Mesendoderm (in vitro differentiated cells): ENCODE measurements around the gene PARP8.

Experiments
- DNase-seq: peaks from one replicate; pipeline ENCODE4 v3.0.0; 2013
- H2AK5ac ChIP-seq: 2 replicates; pipeline ENCODE4 v1.6.1; 2013; ENCODE audit warnings: low read length, inconsistent platforms
- H2BK120ac ChIP-seq: 2 replicates; pipeline ENCODE4 v1.6.1; 2013; ENCODE audit warnings: low read depth, mild to moderate bottlenecking, low read length, moderate library complexity, mixed read lengths
- H2BK15ac ChIP-seq: replicated peaks from 2 replicates; pipeline ENCODE4 v1.6.1; 2013; ENCODE audit warnings: low read depth, mild to moderate bottlenecking, moderate library complexity
- H2BK5ac ChIP-seq: 2 replicates; pipeline ENCODE4 v1.6.1; 2013; ENCODE audit warnings: low read length, inconsistent platforms
- H3K18ac ChIP-seq: 2 replicates; pipeline ENCODE4 v1.6.1; 2013; ENCODE audit warnings: mild to moderate bottlenecking, low read length, mixed read lengths
- H3K23ac ChIP-seq: one replicate; pipeline ENCODE4 v1.6.1; 2013; ENCODE audit warnings: low read length
- H3K27ac ChIP-seq: 2 replicates; pipeline ENCODE4 v1.5.1; 2013; ENCODE audit warnings: low read depth, mild to moderate bottlenecking, inconsistent platforms, low read length, moderate library complexity
- H3K27me3 ChIP-seq: 2 replicates; pipeline ENCODE4 v1.6.1; 2013; ENCODE audit warnings: low read length, control low read depth, mild to moderate bottlenecking, inconsistent platforms; ENCODE audit not compliant: insufficient read depth, poor library complexity
- H3K36me3 ChIP-seq: 2 replicates; pipeline ENCODE4 v1.6.1; 2013; ENCODE audit warnings: low read length, inconsistent platforms; ENCODE audit not compliant: control insufficient read depth, insufficient read depth
- H3K4ac ChIP-seq: one replicate; pipeline ENCODE4 v1.6.1; 2013; ENCODE audit warnings: low read depth, mild to moderate bottlenecking, low read length, moderate library complexity
- H3K4me1 ChIP-seq: 2 replicates; pipeline ENCODE4 v1.6.1; 2013; ENCODE audit warnings: low read depth, low read length, inconsistent platforms; ENCODE audit not compliant: control insufficient read depth
- H3K4me2 ChIP-seq: 2 replicates; pipeline ENCODE4 v1.6.1; 2013; ENCODE audit warnings: low read length
- H3K4me3 ChIP-seq: 2 replicates; pipeline ENCODE4 v1.5.1; 2013; ENCODE audit warnings: mild to moderate bottlenecking, low read length
- H3K56ac ChIP-seq: one replicate; pipeline ENCODE4 v1.6.1; 2013; ENCODE audit warnings: low read length
- H3K79me1 ChIP-seq: 2 replicates; pipeline ENCODE4 v1.6.1; 2013; ENCODE audit warnings: low read length, inconsistent platforms
- H3K79me2 ChIP-seq: 2 replicates; pipeline ENCODE4 v1.6.1; 2013; ENCODE audit warnings: mild to moderate bottlenecking, low read length; ENCODE audit not compliant: control insufficient read depth, insufficient read depth
- H3K9ac ChIP-seq: 2 replicates; pipeline ENCODE4 v1.6.1; 2013; ENCODE audit warnings: low read length, inconsistent platforms
- H4K5ac ChIP-seq: one replicate; pipeline ENCODE4 v1.6.1; 2013; ENCODE audit warnings: low read length
- H4K8ac ChIP-seq: one replicate; pipeline ENCODE4 v1.6.1; 2013; ENCODE audit warnings: low read depth, mild to moderate bottlenecking, control low read depth, low read length, moderate library complexity
- WGBS: extraction: QIAGEN DNeasy Blood & Tissue Kit; methylation state at CpG from one replicate; pipeline ENCODE4 v1.1.7; 2013; ENCODE audit warnings: low lambda C conversion rate, missing lambda C conversion rate; ENCODE audit not compliant: insufficient coverage; ENCODE audit errors: extremely low coverage; 5-methylcytosine and 5-hydroxymethylcytosine counted together

Gene PARP8

DNA sequence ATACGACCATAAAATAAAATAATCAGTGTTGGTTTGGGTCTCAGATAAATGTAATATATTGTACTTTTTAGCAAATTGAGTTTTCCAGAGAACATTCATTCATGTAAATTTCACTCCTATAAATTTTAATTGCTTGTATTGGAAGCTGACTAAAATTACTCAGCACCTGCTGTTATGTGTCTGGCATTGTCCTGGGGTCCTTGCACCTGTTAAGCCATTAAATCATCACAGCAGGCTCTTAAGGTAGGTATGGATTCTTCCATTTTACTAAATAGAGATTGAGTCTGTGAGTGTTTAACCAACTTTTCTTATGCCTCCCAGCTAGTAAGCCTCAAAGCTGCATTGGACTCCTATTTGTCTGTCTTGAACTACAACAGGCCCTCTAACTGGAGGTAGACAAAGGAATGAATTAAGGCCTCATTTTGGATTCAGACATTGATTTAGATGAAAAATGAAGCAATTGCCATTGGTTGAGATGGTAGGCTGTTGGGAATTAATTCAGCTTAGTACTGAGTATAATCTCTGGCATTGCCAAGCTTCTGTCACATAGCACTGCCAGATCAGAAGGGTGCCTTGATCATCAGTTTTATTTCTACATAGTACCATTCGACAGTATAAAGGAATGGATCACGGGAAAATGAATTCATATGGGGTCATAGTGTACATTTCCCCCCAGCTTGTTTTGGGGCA is 78.9 kb downstream of the PARP8 start:
- H2BK15ac ChIP-seq = no peak overlapping the region
- no peak for DNase-seq
- WGBS = no CpG with 5 or more reads among the region's 3 CpGs

DNA sequence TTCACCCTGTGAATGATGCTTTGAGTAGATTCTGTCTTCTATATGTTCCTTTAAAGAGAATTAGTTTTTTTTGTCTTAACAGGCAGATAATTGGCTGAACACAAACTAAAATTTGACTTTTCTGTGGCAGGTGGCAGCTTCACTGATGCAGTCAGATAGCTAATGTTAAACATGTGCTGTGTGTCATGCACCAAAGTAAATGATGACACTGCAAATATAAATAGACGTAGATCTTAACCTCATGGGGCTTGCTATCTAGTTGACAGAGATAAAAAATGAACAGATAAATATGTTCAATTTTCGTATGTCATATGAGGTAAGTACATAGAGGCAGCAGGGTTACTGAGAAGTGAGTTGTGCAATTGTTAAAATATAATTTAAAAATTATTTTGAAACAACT is 82.7 kb downstream of the PARP8 start:
- H3K23ac ChIP-seq = no peak overlapping the region
- H3K18ac ChIP-seq = no peak overlapping the region
- no peak overlapping the region for H3K4ac ChIP-seq
- no CpG with 5 or more reads among the region's 2 CpGs for WGBS
- peaks cover 6% of the 10 kb centered on the region for H3K79me2 ChIP-seq
- no peak overlapping the region for H3K56ac ChIP-seq
- no peak overlapping the region for H2BK5ac ChIP-seq
- H3K4me2 ChIP-seq = no peak overlapping the region
- H3K4me3 ChIP-seq = no peak overlapping the region
- H3K27ac ChIP-seq = no peak overlapping the region
- H4K8ac ChIP-seq = no peak overlapping the region
- no peak for DNase-seq
- no peak overlapping the region for H4K5ac ChIP-seq
- no peak overlapping the region for H2BK120ac ChIP-seq
- H3K9ac ChIP-seq = no peak overlapping the region
- no peak overlapping the region for H2BK15ac ChIP-seq
- no peak overlapping the region for H2AK5ac ChIP-seq
- H3K79me1 ChIP-seq = peaks cover 2% of the 10 kb centered on the region
- no peaks in the 10 kb centered on the region for H3K27me3 ChIP-seq
- no peaks in the 10 kb centered on the region for H3K4me1 ChIP-seq
- no peaks in the 10 kb centered on the region for H3K36me3 ChIP-seq

More for the DNA sequence above, 78.9 kb downstream of the PARP8 start:
- Histone ChIP-seq H3K79me2 (peaks cover 16% of the 10 kb centered on the region), H3K4me1 (peaks cover 5% of the 10 kb centered on the region), H3K9ac (no peak overlapping the region), H2BK5ac (no peak overlapping the region), H4K8ac (no peak overlapping the region), H2AK5ac (no peak overlapping the region), H3K18ac (no peak overlapping the region), H3K23ac (no peak overlapping the region), H3K27ac (no peak overlapping the region), H3K79me1 (peaks cover 4% of the 10 kb centered on the region), H3K56ac (no peak overlapping the region), H3K27me3 (no peaks in the 10 kb centered on the region), H4K5ac (no peak overlapping the region), H3K36me3 (no peaks in the 10 kb centered on the region), H3K4me3 (no peak overlapping the region), H3K4me2 (no peak overlapping the region), H3K4ac (no peak overlapping the region), H2BK120ac (no peak overlapping the region)

DNA sequence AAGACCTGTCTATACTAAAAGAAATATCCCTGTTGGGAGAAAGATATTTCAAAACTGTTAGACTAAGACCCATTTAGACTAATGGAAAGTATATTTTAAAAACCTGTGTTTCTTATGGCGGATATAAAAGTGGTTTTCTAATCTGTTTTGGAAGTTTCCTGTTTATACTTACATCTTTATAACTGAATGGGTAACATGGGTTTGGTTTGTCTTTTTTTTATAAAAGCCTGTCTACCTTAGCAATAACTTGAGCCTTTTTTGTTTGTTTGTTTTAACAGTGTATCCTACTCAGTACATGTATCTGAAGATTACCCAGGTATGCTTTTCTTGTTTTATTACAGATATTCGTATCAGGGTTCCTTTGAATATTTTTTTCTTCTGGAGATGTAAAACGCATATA is 83.4 kb downstream of the PARP8 start:
- H3K27me3 ChIP-seq = no peaks in the 10 kb centered on the region
- no peak overlapping the region for H3K27ac ChIP-seq
- no peak overlapping the region for H2BK120ac ChIP-seq
- no peaks in the 10 kb centered on the region for H3K36me3 ChIP-seq
- H2BK15ac ChIP-seq = no peak overlapping the region
- H2AK5ac ChIP-seq = no peak overlapping the region
- no peak overlapping the region for H3K4me2 ChIP-seq
- no peak for DNase-seq
- H3K4ac ChIP-seq = no peak overlapping the region
- peaks cover 2% of the 10 kb centered on the region for H3K79me1 ChIP-seq
- H3K79me2 ChIP-seq = peaks cover 6% of the 10 kb centered on the region
- WGBS = no CpG with 5 or more reads among the region's 3 CpGs
- H4K8ac ChIP-seq = no peak overlapping the region
- H4K5ac ChIP-seq = no peak overlapping the region
- H3K23ac ChIP-seq = no peak overlapping the region
- no peak overlapping the region for H3K18ac ChIP-seq
- no peaks in the 10 kb centered on the region for H3K4me1 ChIP-seq
- H3K9ac ChIP-seq = no peak overlapping the region
- no peak overlapping the region for H3K56ac ChIP-seq
- no peak overlapping the region for H2BK5ac ChIP-seq
- H3K4me3 ChIP-seq = no peak overlapping the region

DNA sequence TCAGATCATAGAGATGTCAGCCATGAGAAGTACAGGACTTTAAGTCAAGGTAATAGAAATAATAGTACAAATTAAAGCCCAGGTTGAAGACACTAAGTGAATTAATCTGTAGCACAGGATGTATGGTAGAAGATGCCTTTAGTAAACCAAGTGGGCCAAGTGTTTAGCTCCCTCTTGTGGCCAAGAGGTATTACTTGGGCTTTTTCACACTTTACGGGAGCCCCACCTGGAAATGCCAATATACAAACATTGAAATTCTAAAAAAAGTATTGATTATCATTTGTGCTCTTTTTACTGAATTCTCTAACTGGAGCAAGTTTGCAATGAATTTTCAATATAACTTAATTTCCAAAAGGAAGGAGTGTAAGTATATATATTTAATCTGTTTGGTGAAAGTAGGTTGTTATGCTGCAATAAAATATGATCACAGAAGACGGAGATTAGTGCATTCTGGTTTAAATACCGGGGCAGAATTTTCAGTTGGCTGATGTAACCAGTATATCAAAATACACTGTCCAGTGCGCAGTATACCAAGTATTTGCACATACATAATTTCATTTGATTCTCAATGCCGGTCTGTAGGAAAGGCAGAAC is 84.7 kb downstream of the PARP8 start:
- no CpG with 5 or more reads among the region's 5 CpGs for WGBS
- peaks cover 2% of the 10 kb centered on the region for H3K79me2 ChIP-seq
- peak; percentile 74 for DNase-seq
- H3K4me1 ChIP-seq = no peaks in the 10 kb centered on the region
- no peak overlapping the region for H3K23ac ChIP-seq
- H3K18ac ChIP-seq = no peak overlapping the region
- H3K79me1 ChIP-seq = no peaks in the 10 kb centered on the region
- H3K4ac ChIP-seq = no peak overlapping the region
- no peak overlapping the region for H2BK5ac ChIP-seq
- H3K4me3 ChIP-seq = no peak overlapping the region
- no peak overlapping the region for H3K4me2 ChIP-seq
- H2AK5ac ChIP-seq = no peak overlapping the region
- H4K5ac ChIP-seq = no peak overlapping the region
- H3K27me3 ChIP-seq = no peaks in the 10 kb centered on the region
- no peak overlapping the region for H2BK15ac ChIP-seq
- no peak overlapping the region for H3K56ac ChIP-seq
- H3K9ac ChIP-seq = no peak overlapping the region
- no peaks in the 10 kb centered on the region for H3K36me3 ChIP-seq
- H4K8ac ChIP-seq = no peak overlapping the region
- H2BK120ac ChIP-seq = no peak overlapping the region
- no peak overlapping the region for H3K27ac ChIP-seq

DNA sequence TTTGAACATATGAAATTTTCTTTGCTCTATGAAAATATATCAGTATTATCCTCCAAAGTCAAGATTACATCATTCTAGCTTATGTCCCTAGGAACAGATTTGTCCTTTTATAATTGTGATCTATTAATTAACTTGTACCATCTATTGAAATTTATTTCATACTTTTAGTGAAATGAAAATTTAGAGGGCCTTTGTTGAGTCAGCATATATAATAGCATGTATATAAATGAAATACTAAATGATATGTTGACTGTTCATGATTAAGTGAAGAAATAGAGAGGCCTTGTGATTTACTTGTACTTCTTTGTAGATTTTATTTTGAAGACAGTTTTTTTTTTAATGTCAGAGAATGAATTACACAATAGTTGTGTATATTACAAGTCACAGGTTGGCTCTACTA is 86.4 kb downstream of the PARP8 start:
- no peak overlapping the region for H3K4ac ChIP-seq
- H2BK15ac ChIP-seq = no peak overlapping the region
- no peak for DNase-seq
- no peak overlapping the region for H3K4me3 ChIP-seq
- H3K79me2 ChIP-seq = no peaks in the 10 kb centered on the region
- H3K23ac ChIP-seq = no peak overlapping the region
- no peak overlapping the region for H3K56ac ChIP-seq
- H2BK5ac ChIP-seq = no peak overlapping the region
- H3K4me2 ChIP-seq = no peak overlapping the region
- no peak overlapping the region for H2AK5ac ChIP-seq
- H4K5ac ChIP-seq = no peak overlapping the region
- H3K27me3 ChIP-seq = no peaks in the 10 kb centered on the region
- no peak overlapping the region for H3K27ac ChIP-seq
- no peak overlapping the region for H3K9ac ChIP-seq
- no peaks in the 10 kb centered on the region for H3K79me1 ChIP-seq
- no peak overlapping the region for H3K18ac ChIP-seq
- H3K36me3 ChIP-seq = no peaks in the 10 kb centered on the region
- H4K8ac ChIP-seq = no peak overlapping the region
- H3K4me1 ChIP-seq = no peaks in the 10 kb centered on the region
- no peak overlapping the region for H2BK120ac ChIP-seq
